ENCODE measurements around the gene MPV17L2. TPM values are rescaled to one million over a fixed set of nuclear protein-coding genes. Genes with fewer than 3 reads are reported as not detected.

Gene MPV17L2
- total and polyA plus RNA-seq, 2 experiments from 2014 or later, result 38.7 to 81.3 TPM

DNA sequence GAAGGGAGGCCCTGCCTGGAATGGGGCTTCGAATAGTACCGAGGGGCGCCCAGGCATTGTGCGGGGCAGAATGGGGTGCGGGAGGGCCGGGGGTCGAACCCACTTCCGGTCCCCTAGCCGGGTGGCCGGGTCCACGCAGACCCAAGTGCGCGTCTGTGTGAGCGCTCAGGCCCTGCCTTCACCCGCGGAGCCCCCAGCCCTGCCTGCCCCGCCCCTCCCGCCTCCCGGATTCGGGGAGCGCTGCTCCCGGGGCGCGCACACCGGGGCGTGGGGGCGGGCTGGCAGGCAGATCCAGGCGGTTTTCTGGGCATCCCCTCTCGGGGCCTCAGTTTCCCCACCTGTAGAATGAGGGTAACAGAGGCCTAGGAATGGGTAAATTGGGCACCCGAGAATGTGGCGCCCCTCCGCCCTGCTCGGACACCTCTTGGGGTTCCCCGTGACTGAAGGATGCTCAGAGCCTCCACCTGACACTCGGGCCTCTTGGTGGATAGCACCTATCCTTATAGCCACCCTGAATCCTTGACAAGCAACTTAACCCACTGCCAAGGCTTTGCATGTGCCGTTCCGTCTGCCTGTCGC lies 39.4 kb upstream of the MPV17L2 start:
- H3K4me3 Mint-ChIP-seq, result peak overlapping the region; percentile 85
- H3K27me3 ChIP-seq (ENCODE audit: insufficient read depth), result no peaks in the 10 kb centered on the region
- H3K36me3 Mint-ChIP-seq (ENCODE audit: low read depth), result peaks cover 4% of the 10 kb centered on the region
- H3K9me2 ChIP-seq (ENCODE audit: insufficient read depth), result no peaks in the 10 kb centered on the region
- H4K20me1 ChIP-seq (replicated peaks; ENCODE audit: insufficient read depth), result peaks cover 9% of the 10 kb centered on the region
- peak overlapping the region; percentile 98 for H3K4me2 ChIP-seq
- peak overlapping the region; percentile 2; the same call in 1 of the 2 replicates for H3K27ac Mint-ChIP-seq
- peak overlapping the region; percentile 55 for H3K4me3 ChIP-seq
- H3K27me3 Mint-ChIP-seq (ENCODE audit: insufficient read depth, low read depth, poor library complexity), result peaks cover 8% of the 10 kb centered on the region
- peaks cover 7% of the 10 kb centered on the region for H3K79me2 ChIP-seq (replicated peaks; ENCODE audit: insufficient read depth)
- ATAC-seq (peak; percentile 1), DNase-seq (ENCODE audit: low spot score) (peak; percentile 31)
- TF ChIP-seq ETS1 (IDR thresholded peaks at IDR 0.05) (0 out of 2 replicates have a peak, but pooled peaks have one; percentile 8), NANOG (IDR thresholded peaks at IDR 0.05; ENCODE audit: borderline replicate concordance) (no peak)
- H2AFZ ChIP-seq, result 0 out of 2 replicates have a peak overlapping the region, but pooled peaks have one; percentile 32
- H3K27ac ChIP-seq (ENCODE audit: low read depth), result 0 out of 2 replicates have a peak overlapping the region, but pooled peaks have one; percentile 55
- peaks cover 15% of the 10 kb centered on the region for H3F3A ChIP-seq (replicated peaks; ENCODE audit: low read depth)
- H3K36me3 ChIP-seq (ENCODE audit: insufficient read depth), result no peaks in the 10 kb centered on the region
- H3K9me3 Mint-ChIP-seq, result no peaks in the 10 kb centered on the region
- peaks cover 18% of the 10 kb centered on the region for H3K4me1 Mint-ChIP-seq
- peaks cover 16% of the 10 kb centered on the region; the same call in 1 of the 2 replicates for H3K4me1 ChIP-seq (ENCODE audit: insufficient read depth)

GRCh38 chr19:18155095-18156087 lies 37.6 kb upstream of the MPV17L2 start:
- H3K4me3 ChIP-seq, result no peak overlapping the region
- H3K27ac ChIP-seq (ENCODE audit: low read depth), result no peak overlapping the region
- no peak overlapping the region for H3K27ac Mint-ChIP-seq
- no peaks in the 10 kb centered on the region for H3K27me3 ChIP-seq (ENCODE audit: insufficient read depth)
- peaks cover 19% of the 10 kb centered on the region for H3K4me1 Mint-ChIP-seq
- peaks cover 16% of the 10 kb centered on the region; the same call in 1 of the 2 replicates for H3K4me1 ChIP-seq (ENCODE audit: insufficient read depth)
- peaks cover 7% of the 10 kb centered on the region for H3K27me3 Mint-ChIP-seq (ENCODE audit: insufficient read depth, low read depth, poor library complexity)
- no peak overlapping the region for H3K4me2 ChIP-seq
- H3K36me3 ChIP-seq (ENCODE audit: insufficient read depth), result no peaks in the 10 kb centered on the region
- H3F3A ChIP-seq (replicated peaks; ENCODE audit: low read depth), result peaks cover 16% of the 10 kb centered on the region
- no peaks in the 10 kb centered on the region for H3K9me3 Mint-ChIP-seq
- no peaks in the 10 kb centered on the region for H3K9me2 ChIP-seq (ENCODE audit: insufficient read depth)
- no peak overlapping the region for H2AFZ ChIP-seq
- peaks cover 9% of the 10 kb centered on the region for H4K20me1 ChIP-seq (replicated peaks; ENCODE audit: insufficient read depth)
- H3K79me2 ChIP-seq (replicated peaks; ENCODE audit: insufficient read depth), result peaks cover 7% of the 10 kb centered on the region
- DNase-seq (ENCODE audit: low spot score) (no peak), ATAC-seq (no peak)
- H3K36me3 Mint-ChIP-seq (ENCODE audit: low read depth), result peaks cover 4% of the 10 kb centered on the region
- no peak overlapping the region for H3K4me3 Mint-ChIP-seq
- TF ChIP-seq ZNF462 (CRISPR knock-in tag; IDR thresholded peaks at IDR 0.05) (no peak), STAT1 (IDR thresholded peaks at IDR 0.05; ENCODE audit: unreplicated experiment) (no peak), ZNF114 (CRISPR knock-in tag; IDR thresholded peaks at IDR 0.05) (no peak), POLR2AphosphoS5 (IDR thresholded peaks at IDR 0.05; ENCODE audit: low read depth) (no peak), NANOG (IDR thresholded peaks at IDR 0.05; ENCODE audit: borderline replicate concordance) (no peak), ETS1 (IDR thresholded peaks at IDR 0.05) (no peak), CREB1 (CRISPR knock-in tag; IDR thresholded peaks at IDR 0.05; ENCODE audit: low read depth) (no peak)
- TF ChIP-seq, protein P1, sequence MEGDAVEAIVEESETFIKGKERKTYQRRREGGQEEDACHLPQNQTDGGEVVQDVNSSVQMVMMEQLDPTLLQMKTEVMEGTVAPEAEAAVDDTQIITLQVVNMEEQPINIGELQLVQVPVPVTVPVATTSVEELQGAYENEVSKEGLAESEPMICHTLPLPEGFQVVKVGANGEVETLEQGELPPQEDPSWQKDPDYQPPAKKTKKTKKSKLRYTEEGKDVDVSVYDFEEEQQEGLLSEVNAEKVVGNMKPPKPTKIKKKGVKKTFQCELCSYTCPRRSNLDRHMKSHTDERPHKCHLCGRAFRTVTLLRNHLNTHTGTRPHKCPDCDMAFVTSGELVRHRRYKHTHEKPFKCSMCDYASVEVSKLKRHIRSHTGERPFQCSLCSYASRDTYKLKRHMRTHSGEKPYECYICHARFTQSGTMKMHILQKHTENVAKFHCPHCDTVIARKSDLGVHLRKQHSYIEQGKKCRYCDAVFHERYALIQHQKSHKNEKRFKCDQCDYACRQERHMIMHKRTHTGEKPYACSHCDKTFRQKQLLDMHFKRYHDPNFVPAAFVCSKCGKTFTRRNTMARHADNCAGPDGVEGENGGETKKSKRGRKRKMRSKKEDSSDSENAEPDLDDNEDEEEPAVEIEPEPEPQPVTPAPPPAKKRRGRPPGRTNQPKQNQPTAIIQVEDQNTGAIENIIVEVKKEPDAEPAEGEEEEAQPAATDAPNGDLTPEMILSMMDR (conservative IDR thresholded peaks at IDR 0.05; ENCODE audit: low read depth in 2 of 2), result no peak

Data from GM23338 (cell line).